ENCODE results near the gene SACS. TPM values are rescaled to one million over a fixed set of nuclear protein-coding genes. Genes with fewer than 3 reads are reported as not detected.
"Not testable (repeated sequence)": the region's sequence is repeated elsewhere in the genome, so short reads cannot be mapped to it uniquely, and the experiment has no call there.

SACS gene
- total RNA-seq, 2 donors from 2014 or later = 32.6 to 61.2 TPM

DNA sequence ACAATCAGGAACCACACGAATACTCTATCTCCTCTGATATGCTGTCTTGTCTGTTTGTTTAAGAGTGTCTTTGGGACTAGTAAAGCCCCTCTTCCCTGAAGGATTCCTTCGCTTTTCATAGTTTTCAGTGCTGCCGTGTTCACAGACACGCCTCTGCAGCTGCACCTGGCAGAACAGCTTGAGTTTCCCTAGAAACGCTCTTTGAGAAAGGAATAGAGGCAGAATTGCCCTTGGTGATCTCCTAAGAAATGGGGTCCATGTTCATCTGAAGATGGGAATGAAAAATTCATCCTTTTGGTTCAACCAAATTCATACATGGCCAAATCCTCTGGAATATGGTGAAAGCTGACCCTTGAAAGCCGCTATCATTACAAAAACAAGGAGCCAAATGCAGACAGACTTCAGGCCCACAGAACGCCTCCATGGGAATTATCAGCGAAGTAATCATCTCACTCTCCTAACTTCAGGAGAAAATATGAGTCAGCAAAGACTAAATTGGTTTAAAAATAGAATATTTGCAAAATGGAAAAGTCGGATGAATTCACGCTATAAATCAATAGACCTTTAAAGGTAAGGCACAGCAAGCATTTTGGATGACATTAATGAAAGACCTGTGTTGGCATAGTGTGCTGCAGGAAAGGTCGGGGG is 5.5 kb downstream of the SACS start:
- intact Hi-C loops (cut with DNase I) = loop anchor here in 1 of 2 donors (5.0 kb wide), 1 partner anchor 51 kb away; no protein-coding TSS in a partner anchor
- DNase-seq (ENCODE audit: low spot score) = no peak

DNA sequence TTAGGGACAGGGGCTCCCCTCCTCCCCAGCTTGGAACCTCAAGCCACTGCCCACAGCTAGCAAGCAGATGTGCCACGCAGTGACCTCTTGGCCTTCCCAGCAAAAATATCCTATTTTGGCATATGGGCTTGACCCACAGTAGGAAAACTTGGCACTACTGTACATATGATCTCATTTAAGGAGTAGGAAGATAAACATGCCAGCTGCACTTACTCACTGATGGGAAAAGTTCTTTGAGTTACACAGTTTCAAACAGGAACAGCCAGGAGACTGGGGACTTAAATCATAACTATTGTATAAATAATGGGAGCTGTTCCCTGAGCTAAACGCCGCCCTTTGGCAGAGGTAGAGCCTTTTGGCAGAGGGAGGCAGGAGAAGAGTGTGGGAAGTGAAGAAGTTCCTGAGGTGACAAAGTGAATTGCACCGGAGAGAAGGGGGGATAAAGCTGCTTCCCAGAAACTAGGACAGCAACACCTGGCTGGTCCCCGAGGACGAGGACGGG is 6.1 kb downstream of the SACS start:
- intact Hi-C loops (cut with DNase I) = loop anchor here in 1 of 2 donors (5.0 kb wide), 1 partner anchor 50 kb away; no protein-coding TSS in a partner anchor
- peak; percentile 86 for DNase-seq (ENCODE audit: low spot score)

DNA sequence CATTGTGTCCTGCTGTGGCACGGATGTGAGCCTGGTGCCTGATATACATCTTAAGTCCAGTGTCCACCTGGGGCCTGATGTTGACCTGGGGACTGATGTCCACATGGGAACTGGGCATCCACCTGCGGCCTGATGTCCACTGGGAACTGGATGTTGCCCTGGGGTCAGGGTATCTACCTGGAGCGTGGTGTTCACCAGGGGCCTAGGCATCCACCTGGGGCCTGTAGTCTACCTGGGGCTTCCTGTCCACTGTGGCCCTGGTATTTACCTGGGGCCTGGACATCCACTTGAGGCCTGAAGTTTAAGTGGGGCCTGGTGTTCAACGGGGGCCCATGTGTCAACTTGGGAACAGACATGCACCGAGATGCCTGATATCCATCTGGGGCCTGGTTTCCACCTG is 11.9 kb downstream of the SACS start:
- no peak for DNase-seq (ENCODE audit: low spot score)
- intact Hi-C loops (cut with DNase I) = no loop called here

DNA sequence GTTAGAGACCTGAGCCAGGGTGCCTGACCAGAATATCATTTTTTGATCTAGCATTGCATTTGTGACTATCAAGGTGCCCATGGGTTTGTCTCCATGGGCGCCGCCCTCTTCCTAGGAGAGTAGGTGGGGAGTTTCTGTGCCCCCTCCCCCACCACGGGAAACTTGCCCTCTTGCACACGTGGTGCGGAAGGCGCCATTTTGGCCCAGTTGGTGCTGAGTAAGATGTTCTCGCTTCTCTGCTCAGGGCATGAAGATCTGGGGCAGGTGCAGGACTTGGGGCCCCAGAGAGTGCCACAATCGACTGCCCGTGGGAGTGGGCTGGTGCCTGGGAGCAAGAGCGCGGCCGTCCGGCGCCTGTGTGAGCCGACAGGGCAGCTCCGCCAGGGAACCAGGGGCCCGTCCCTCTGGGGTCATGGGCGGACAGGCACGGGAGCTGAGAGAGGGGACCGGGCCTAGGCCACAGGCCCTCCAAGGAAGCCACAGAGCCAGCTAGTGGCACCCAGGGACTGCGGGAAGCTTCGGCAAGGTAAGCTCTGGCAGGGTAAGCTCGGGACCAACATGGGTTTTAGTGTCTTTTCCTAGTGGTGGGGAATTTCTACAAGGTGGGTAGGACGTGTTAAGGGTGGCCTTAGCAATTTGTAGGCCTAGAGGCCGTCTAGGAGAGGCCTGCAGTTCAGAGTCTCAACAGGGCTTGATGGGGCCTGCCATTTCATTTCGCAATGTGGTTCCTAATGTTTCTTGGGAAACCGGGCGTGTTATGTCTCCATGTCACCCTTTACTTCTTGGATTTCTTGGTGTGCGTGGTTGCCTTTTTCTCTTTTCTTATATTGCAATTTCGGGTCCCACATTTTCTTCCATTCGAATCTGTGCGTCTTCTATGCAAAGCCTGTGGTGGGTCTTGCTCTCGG is 14.5 kb downstream of the SACS start:
- intact Hi-C loops (cut with DNase I) = no loop called here
- DNase-seq (ENCODE audit: low spot score) = no peak

DNA sequence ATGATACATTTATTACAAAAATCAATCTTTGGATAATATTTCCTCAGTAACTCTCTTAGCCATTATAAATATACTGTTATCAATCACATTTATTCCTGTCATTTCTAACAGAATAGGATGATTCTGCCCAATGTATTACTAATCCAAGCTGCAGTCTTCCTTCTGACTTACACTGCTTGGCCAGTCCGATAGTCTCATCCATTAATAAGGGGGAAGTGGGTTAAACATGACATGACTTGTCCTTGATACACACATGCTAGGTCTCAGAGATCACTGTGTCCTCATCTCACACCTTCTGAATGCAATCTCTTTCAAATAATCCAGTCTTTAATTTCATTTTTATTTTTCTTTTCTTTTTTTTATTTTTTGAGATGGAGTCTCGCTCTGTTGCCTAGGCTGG is 18.8 kb downstream of the SACS start:
- DNase-seq (ENCODE audit: low spot score) = no peak
- intact Hi-C loops (cut with DNase I) = no loop called here

DNA sequence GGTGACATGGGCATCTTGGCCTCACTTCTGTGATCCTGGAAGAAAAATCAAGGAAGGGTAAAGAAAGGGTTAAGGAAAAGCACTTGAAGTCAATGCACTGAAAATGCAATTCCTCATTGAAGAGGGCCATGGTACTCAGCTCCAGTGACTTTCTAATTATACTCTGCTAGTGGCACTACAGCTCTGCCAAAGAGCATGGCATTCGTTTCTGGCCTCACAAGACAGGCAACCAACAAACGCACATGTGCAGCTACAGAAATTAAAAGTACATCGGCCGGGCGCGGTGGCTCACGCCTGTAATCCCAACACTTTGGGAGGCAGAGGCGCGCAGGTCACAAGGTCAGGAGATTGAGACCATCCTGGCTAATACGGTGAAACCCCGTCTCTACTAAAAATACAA is 21.8 kb downstream of the SACS start:
- DNase-seq (ENCODE audit: low spot score) = no peak
- intact Hi-C loops (cut with DNase I) = no loop called here

DNA sequence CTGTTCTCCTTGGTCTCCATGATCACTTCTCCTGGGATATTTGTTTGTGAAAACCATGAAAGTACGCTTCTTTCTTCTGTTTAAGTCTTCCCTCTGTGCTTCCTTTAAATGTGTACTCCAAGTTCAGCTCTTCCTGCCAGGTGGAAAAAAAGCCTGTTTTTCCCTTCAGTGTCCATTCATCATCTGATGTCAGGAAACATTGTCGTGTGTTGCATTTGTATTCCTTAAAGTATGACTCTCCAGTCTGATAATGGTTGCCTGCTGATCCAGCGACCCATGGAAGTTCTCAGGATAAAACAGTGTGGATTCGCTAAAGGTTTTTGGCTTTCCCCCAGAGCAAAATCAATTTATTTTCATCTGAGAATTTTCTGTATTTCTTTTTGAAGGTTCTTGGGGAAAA is 22.3 kb downstream of the SACS start:
- intact Hi-C loops (cut with DNase I) = no loop called here
- no peak for DNase-seq (ENCODE audit: low spot score)

DNA sequence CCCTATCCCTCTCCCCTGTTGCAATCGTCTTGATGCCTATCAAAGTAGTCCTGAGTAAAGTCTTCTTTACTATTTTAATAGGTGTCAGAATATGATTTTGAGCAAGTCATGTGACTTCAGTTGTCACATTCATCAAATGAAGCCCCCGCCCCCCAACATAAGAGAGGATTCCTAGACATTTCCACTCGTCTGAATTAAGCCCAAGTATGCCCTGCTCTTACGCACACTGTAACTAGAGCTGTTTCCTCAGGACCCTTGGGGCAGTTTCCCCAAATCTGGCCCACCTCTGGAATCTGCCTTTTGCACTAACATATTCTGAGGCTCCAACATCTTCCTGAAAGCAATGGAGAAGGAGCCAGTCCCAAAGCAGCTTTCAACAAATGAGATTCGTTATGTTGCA is 25.5 kb downstream of the SACS start:
- no peak for DNase-seq (ENCODE audit: low spot score)
- intact Hi-C loops (cut with DNase I) = no loop called here

DNA sequence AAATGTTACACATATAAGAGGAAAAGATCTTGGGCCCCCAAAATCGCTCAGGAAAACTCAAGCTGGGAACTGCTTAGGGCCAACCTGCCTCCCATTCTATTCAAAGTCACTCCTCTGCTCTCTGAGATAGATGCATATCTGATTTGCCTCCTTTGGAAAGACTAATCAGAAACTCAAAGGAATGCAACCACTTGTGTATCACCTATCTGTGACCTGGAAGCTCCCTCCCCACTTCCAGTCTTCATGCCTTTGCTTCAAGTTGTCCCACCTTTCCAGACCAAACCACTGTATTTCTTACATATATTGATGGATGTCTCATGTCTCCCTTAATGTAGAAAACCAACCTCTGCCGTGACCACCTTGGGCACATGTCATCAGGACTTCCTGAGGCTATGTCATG is 32.3 kb downstream of the SACS start:
- DNase-seq (ENCODE audit: low spot score); intact Hi-C loops (cut with DNase I): not testable (repeated sequence)

DNA sequence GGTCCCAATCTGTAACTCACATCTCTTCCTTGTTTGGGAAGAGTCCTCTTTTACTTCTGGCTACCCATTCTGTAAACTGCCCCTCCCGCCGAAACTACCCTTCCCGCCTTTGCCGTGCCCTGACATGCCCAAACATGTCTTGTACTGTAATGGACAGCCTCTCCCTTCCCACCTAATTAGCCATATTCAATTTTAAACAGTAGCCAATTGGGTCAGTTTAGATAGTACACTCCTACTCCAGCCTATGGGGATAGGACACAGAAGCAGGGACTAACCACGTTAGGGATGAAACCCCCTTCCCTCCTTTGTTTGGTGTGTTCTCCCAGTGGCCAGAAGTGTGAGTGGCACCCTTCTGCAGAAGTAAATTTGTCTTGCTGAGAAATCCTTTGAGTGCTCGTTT is 34.2 kb downstream of the SACS start:
- intact Hi-C loops (cut with DNase I) = no loop called here

DNA sequence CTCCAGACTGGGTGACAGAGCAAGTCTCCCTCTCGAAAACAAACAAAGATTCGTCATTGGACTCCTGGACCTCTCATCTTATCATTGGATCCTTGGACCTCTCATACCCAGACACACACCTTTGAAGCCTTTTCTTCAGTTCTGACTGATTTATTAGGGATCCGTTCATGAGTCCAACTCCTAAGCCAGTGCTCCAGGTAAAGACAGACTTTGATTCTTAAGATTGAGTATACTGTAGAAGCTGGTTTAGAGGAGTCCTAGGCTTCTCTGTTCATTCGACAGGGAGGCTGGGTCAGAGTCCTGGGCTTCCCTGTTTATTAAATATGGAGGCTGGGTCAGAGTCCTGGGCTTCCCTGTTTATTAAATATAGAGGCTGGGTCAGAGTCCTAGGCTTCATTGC is 38.7 kb downstream of the SACS start:
- no peak for DNase-seq (ENCODE audit: low spot score)
- intact Hi-C loops (cut with DNase I) = no loop called here

More for the DNA sequence above, 34.2 kb downstream of the SACS start:
- DNase-seq (ENCODE audit: low spot score) = no peak

DNA sequence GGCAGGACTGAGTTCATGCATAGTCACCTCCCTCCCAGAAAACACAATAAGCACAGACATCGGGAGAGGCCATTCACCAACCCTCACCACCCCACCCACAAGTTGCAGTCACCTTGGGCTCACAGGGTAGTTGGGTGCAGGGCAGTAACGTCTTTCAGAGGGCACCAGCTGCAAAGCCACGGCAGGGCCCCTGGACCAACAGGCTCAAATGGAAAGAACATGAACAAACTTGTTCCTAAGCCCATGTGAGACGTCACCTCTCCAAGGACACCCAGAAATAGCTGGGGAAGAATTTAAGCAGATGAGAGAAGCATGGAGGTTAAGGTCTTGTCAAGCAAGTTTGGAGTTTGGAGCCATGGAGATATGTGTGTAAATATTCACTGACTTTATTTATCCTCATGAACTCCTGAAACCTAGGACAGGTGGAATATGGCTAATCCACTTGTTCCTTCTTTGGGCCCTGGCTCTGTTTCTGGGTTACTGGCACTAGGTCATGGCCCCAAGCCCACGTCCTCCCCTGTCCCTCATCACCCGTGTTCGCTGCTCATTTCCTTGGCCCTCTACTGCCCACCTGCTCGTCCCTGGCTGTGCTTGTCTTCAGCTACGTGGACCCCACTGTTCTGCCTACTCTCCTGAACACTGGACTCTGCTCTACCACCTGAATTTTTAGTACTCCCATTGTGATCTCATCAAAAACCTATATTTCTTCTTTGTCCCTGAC is 40.4 kb downstream of the SACS start:
- intact Hi-C loops (cut with DNase I) = no loop called here
- no peak for DNase-seq (ENCODE audit: low spot score)

DNA sequence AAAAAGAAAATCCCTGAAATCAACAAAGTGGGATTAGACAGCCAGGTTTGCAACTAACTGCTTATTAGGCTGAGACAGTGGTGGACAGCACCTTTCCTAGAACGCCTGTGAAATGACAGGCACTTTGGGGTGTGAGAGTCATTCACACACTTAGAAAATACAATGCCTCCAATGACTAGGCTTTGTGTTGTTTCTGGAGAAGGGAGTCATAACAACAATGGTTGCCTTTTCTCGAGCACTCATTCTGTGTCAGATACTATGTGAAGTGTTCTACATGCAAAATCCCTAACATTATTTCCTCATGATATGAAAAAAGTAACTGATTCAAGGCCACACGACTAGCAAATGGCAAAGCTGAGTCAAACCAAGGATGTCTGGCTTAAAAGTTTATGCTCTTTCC is 41.2 kb downstream of the SACS start:
- no peak for DNase-seq (ENCODE audit: low spot score)
- intact Hi-C loops (cut with DNase I) = no loop called here

DNA sequence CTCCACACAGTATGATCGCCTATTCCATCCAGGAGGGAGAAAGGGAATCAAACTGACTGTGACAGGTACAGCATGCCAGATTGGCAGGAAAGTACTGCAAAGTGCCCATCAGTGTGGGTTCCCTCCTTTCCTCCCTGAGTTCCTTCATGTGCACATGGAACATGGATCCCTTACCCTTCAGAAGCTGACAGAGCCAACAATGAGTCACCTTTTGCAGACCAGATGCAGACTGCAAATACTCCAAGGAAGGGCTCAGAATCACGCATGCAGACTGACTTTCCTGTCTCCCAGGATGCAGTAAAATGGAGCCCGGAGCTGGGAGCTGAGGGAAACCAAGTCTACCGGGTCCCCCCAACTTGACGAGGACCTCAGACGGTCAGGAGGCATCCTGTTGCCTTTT is 41.8 kb downstream of the SACS start:
- no peak for DNase-seq (ENCODE audit: low spot score)
- intact Hi-C loops (cut with DNase I) = no loop called here

DNA sequence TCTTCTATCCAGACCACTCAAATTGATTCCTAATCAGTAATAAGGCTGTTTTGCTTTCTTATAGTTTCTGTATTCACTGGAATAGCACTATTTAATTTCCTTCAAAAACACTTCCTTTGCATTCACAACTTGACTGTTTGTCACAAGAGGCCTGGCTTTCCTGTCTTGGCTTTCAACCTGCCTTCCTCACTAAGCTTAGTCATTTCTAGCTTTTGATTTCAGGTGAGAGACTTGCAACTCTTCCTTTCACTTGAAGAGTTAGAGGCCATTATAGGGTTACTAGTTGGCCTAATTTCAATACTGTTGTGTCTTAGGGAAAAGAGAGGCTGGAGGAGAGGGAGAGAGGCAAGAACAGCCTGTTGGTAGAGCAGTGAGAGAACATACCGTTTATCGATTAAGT is 47.0 kb downstream of the SACS start:
- DNase-seq (ENCODE audit: low spot score) = no peak
- intact Hi-C loops (cut with DNase I) = no loop called here

DNA sequence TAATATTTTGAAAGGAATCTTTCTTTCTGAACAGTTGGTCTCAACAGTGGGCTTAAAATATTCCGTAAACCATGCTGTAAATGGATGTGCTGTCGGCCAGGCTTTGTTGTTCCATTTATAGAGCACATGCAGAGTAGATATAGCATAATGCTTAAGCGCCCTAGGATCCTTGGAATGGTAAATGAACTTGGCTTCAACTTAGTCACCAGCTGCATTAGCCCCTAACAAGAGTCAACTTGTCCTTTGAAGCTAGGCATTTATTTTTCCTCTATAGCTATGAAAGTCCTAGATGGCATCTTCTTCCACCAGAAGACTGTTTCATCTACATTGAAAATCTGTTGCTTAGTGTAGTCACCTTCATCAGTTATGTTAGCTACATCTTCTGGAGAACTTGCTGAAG is 47.6 kb downstream of the SACS start:
- no peak for DNase-seq (ENCODE audit: low spot score)
- intact Hi-C loops (cut with DNase I) = no loop called here

DNA sequence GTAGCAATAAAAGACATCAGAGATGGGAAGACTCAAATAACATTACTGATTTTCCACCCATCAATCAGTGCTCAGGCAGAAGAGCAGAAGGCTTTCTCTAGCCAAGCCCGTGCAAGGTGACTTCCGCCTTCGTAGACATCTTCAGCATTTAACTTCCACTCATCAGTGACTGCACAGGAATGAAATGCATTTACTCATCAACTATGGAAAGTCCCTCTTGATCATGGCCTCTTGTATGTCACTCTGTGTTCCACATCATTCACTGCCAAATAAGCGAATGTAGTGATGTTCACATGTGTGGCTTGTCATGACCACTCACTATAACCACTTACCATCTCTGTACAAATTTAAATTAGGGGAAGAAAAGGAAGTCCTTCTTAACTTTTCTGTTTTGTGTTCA is 49.4 kb downstream of the SACS start:
- intact Hi-C loops (cut with DNase I) = no loop called here

DNA sequence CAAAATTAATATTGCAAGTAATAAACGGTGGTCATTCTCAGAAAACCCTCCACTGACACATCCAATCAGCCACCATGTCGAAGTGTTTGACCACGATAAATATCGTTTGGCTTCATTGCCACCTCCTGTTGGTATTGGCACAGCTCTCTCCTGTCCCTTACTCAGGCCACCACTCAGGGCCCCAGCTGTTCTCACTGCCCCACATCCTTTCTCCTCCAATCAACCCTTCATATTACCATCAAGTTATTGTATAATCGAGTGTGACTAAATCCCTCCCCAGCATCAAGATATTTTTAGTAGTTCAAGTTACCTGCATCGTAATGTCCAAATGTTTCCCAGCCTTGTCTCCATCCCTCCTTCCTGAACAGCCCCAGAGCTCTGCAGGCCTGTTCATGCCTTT is 50.4 kb downstream of the SACS start:
- no peak for DNase-seq (ENCODE audit: low spot score)
- intact Hi-C loops (cut with DNase I) = no loop called here

More for the DNA sequence above, 49.4 kb downstream of the SACS start:
- no peak for DNase-seq (ENCODE audit: low spot score)

DNA sequence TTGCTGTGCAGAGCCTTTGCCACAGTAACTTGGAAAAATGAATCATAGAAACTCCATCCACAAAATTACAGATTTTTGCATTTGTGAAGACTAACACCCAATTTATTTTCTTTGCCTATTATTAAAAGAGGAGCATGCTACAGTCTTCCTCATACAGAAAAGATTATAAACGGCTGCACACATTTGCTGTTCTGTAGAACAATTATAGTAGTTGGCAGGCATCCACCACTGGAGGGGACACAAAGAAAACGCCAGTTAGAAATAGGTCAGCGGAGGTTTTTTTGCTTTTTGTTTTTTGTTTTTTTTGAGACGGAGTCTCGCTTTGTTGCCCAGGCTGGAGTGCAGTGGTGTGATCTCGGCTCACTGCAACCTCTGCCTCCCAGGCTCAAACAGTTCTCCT is 51.6 kb downstream of the SACS start:
- intact Hi-C loops (cut with DNase I) = no loop called here
- no peak for DNase-seq (ENCODE audit: low spot score)

DNA sequence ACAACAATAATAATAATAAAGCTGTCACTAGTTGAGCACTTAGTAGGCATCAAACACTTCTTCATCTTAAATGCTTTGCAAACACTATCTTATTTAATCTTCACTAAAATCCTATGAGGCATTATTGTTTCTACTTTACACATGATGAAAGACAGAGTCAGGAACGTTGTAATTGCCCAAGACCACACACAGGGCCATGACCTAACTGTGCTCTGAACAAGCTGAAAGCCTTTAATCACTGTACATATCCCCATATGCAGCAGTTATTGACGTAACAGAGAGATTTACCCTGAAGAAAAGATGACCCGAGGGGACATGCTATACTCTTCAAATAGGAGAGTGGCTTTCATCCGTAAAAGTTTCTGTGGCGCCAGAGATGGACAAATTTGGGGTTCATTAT is 53.0 kb downstream of the SACS start:
- no peak for DNase-seq (ENCODE audit: low spot score)
- intact Hi-C loops (cut with DNase I) = no loop called here
